Thyroid gland (tissue), 4 donors: Measurements from ENCODE around the gene DCDC2.

Experiments used
- CTCF ChIP-seq, 6 experiments: fragments of 200-600 bp in 3 of 6; fragments of 450-650 bp in 3 of 6; sonication (generic) in 3 of 6; IDR thresholded peaks; one replicate each; pipeline ENCODE4 v1.5.1; 2016 to 2019; ENCODE audit warnings: antibody characterized with exemption in 6 of 6, mild to moderate bottlenecking in 2 of 6, inconsistent platforms in 1 of 6, moderate library complexity in 1 of 6
- POLR2A ChIP-seq, 2 donors: fragments of 450-650 bp; IDR thresholded peaks; one replicate each; pipeline ENCODE4 v1.6.1; 2017; ENCODE audit warnings: antibody characterized with exemption in 2 of 2, mild to moderate bottlenecking in 2 of 2, moderate library complexity in 1 of 2

GRCh38 chr6:24405262-24405661 is 47.4 kb upstream of the DCDC2 start:
- TF ChIP-seq POLR2A (IDR thresholded peaks at IDR 0.05) (no peak), CTCF (IDR thresholded peaks at IDR 0.05) (no peak)
